Mesothelial cell of epicardium (in vitro differentiated cells): ENCODE data around the gene WARS2. TPM values are rescaled to one million over a fixed set of nuclear protein-coding genes. Genes with fewer than 3 reads are reported as not detected.

Experiments used
- DNase-seq, 2 experiments: peaks; one replicate each; pipeline ENCODE4 v3.0.0; 2021; ENCODE audit warnings: low spot score in 2 of 2; ENCODE audit not compliant: unreplicated experiment in 2 of 2
- H3K27ac Mint-ChIP-seq: 2 replicates; pipeline ENCODE4 v1.8.0; 2021; ENCODE audit warnings: mixed read lengths
- H3K27me3 Mint-ChIP-seq: 2 replicates; pipeline ENCODE4 v1.8.0; 2021; ENCODE audit warnings: low read depth, mixed read lengths
- H3K36me3 Mint-ChIP-seq: 2 replicates; pipeline ENCODE4 v1.8.0; 2021; ENCODE audit warnings: mixed read lengths
- H3K4me1 Mint-ChIP-seq: 2 replicates; pipeline ENCODE4 v1.8.0; 2021; ENCODE audit warnings: mixed read lengths
- H3K4me3 Mint-ChIP-seq: 2 replicates; pipeline ENCODE4 v1.8.0; 2021; ENCODE audit warnings: mild to moderate bottlenecking, moderate library complexity, mixed read lengths
- H3K9me3 Mint-ChIP-seq: 2 replicates; pipeline ENCODE4 v1.8.0; 2021; ENCODE audit warnings: mixed read lengths
- CTCF ChIP-seq: fragments of 200-600 bp; sonication (generic); IDR thresholded peaks from one replicate; pipeline ENCODE4 v1.5.0; 2021; ENCODE audit warnings: antibody characterized with exemption; ENCODE audit not compliant: unreplicated experiment
- total RNA-seq: library from RNA; stranded (reverse); gene quantifications from 3 replicates; pipeline ENCODE4 v1.2.1, GENCODE V29; 2021

The WARS2 gene
- total RNA-seq, 1 donor from 2014 or later = 18.7 TPM

GRCh38 chr1:118992868-118993699 is 147.4 kb downstream of the WARS2 start:
- H3K27me3 Mint-ChIP-seq = peaks cover 99% of the 10 kb centered on the region
- H3K4me3 Mint-ChIP-seq = no peak overlapping the region
- no peak for DNase-seq
- H3K9me3 Mint-ChIP-seq = no peaks in the 10 kb centered on the region
- H3K4me1 Mint-ChIP-seq = peaks cover 14% of the 10 kb centered on the region
- H3K27ac Mint-ChIP-seq = no peak overlapping the region
- TF ChIP-seq CTCF = no peak
- H3K36me3 Mint-ChIP-seq = peaks cover 2% of the 10 kb centered on the region

- Mint-ChIP-seq H3K36me3 (peaks cover 2% of the 10 kb centered on the region), H3K4me1 (peaks cover 17% of the 10 kb centered on the region), H3K27me3 (peaks cover 100% of the 10 kb centered on the region), H3K27ac (no peak overlapping the region), H3K4me3 (no peak overlapping the region), H3K9me3 (no peaks in the 10 kb centered on the region)
- no peak for TF ChIP-seq CTCF
- DNase-seq = no peak
Observed at GRCh38 chr1:118992237-118992825, 148.1 kb downstream of the WARS2 start.

GRCh38 chr1:118991448-118991847 is 149.0 kb downstream of the WARS2 start:
- H3K4me1 Mint-ChIP-seq = peaks cover 25% of the 10 kb centered on the region
- DNase-seq = no peak
- H3K27ac Mint-ChIP-seq = no peak overlapping the region
- no peaks in the 10 kb centered on the region for H3K9me3 Mint-ChIP-seq
- H3K4me3 Mint-ChIP-seq = no peak overlapping the region
- H3K36me3 Mint-ChIP-seq = peaks cover 2% of the 10 kb centered on the region
- H3K27me3 Mint-ChIP-seq = peaks cover 100% of the 10 kb centered on the region
- TF ChIP-seq CTCF = no peak

- DNase-seq = no peak
- no peak for TF ChIP-seq CTCF
- Mint-ChIP-seq H3K4me1 (peaks cover 25% of the 10 kb centered on the region), H3K27ac (no peak overlapping the region), H3K4me3 (no peak overlapping the region), H3K27me3 (peaks cover 100% of the 10 kb centered on the region), H3K36me3 (peaks cover 2% of the 10 kb centered on the region), H3K9me3 (no peaks in the 10 kb centered on the region)
Observed at GRCh38 chr1:118990513-118991152, 149.8 kb downstream of the WARS2 start.

- Mint-ChIP-seq H3K4me3 (peak overlapping the region; percentile 12), H3K9me3 (no peaks in the 10 kb centered on the region), H3K4me1 (peaks cover 32% of the 10 kb centered on the region), H3K27me3 (peaks cover 100% of the 10 kb centered on the region), H3K27ac (no peak overlapping the region), H3K36me3 (peaks cover 2% of the 10 kb centered on the region)
- TF ChIP-seq CTCF = no peak
- no peak for DNase-seq
Observed at GRCh38 chr1:118989878-118990378, 150.5 kb downstream of the WARS2 start.
